NCI-H2196 (cell line): ENCODE results near the gene LYZL2.
A peak's percentile ranks its signal among the peaks of the same experiment; 100 is the strongest.
"Not testable (repeated sequence)": the region's sequence is repeated elsewhere in the genome, so short reads cannot be mapped to it uniquely, and the experiment has no call there.

Experiments
- DNase-seq: peaks from one replicate; lab custom pipeline; 2025; ENCODE audit not compliant: unreplicated experiment; lab: John Stamatoyannopoulos, UW

The LYZL2 gene

DNA sequence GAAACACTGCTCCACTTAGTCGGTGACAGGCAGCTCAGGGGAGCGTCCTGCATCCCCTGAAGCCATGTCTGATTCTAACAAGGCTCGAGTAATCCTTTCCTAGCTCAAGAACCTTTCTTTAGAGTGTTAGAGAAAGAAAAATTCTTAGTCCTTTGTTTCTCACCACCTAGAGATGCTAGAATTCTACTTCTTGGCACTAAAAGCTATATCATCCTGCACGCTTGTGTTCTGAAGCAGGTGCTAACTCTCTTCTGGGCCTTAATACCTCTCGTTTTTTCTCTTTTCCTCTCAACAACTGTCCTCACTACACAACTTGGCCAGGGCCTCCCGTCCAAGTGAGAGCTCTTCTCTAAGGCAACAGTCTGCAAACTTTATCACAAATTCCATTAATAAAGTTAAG, at the start of gene LYZL2:
Gene LYZL2 (minus strand): TSS at position 101 of the 400 bp plus-strand sequence. CDS start 2,838 bp downstream, outside the sequence.
- no peak for DNase-seq

DNA sequence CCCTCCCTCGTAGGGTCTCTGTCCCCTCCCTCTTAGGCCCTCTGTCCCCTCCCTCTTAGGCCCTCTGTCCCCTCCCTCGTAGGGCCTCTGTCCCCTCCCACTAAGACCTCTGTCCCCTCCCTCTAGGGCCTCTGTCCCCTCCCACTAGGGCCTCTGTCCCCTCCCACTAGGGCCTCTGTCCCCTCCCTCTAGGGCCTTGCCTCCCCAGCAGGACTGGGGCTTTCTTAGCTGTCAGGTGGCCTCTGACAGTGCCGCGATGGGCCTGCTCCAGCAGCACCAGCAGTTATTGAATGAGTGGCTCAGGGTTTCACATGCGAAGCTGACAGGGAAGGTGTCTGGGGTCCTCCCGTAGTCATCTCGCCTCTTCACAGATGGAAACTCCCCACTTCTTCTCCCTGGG, 48.1 kb upstream of the LYZL2 start:
- DNase-seq = not testable (repeated sequence)

DNA sequence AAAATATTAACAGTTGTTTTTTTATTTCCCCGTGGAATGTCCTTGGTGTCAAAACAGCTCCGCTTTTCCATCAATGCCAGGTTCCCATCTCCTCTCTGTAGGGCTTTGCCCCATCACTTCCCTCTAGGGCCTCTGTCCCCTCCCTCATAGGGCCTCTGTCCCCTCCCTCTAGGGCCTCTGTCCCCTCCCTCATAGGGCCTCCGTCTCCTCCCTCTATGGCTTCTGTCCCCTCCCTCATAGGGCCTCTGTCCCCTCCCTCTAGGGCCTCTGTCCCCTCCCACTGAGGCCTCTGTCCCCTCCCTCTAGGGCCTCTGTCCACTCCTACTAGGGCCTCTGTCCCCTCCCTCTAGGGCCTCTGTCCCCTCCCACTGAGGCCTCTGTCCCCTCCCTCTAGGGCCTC, 47.6 kb upstream of the LYZL2 start:
- DNase-seq = not testable (repeated sequence)

DNA sequence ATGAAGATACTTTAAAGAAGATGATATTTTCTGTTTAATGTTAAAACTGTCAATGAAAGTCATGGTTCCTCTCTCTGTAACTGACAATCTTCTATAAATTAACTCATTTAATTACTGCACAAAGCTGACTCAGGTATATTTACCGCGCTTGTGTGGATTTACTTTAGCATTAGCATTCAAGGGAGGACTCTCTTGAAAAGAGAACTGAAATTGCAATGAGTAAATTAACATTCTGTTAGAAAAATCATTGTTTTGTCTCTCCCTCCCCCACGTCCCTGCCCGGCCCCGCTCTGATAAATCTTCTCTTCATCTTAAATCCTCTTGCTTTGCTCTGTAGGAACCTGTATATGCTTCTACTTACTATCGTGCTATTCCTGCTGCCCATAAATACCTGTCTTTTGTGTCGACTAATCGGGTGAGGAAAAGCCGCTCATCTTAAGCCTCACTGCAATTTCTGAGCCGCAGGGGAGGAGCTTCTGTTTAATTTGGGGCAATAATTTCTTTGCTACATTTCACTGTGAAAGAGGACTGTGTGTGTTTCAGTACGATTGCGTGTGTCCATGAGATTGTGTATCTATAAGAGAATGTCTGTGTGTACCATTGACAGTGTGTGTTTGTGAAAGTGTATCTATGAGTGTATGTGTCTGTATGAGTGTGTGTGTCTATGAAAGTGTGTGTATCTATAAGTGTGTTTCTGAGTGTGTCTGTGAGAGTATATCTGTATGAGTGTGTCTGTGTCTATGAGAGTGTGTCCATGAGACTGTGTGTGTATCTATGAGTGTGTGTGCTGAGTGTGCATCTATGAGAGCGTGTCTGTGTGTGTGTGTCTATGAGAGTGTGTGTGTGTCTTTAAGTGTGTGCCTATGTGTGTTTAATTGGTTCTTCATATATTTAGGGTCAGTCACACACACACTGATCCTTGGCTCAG, 46.5 kb upstream of the LYZL2 start:
- DNase-seq = no peak

DNA sequence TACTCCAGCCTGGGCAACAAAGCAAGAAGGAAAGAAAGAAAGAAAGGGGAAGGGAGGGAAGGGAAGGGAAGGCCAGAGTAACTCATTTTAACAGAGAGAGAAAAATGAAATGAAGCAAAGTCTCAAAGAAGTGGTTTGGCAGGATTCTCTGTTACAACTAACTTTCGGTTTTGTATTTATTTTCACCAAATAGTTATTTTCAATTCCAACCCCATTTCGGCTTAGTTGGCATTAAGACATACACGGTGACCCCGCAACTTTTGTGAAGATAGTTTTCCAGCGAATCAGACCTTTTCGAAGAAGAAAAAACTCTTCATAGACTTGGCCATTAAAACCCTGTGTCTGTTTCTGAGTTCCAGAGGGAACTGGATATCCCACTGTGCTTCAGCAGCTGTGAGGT, 45.2 kb upstream of the LYZL2 start:
- no peak for DNase-seq

DNA sequence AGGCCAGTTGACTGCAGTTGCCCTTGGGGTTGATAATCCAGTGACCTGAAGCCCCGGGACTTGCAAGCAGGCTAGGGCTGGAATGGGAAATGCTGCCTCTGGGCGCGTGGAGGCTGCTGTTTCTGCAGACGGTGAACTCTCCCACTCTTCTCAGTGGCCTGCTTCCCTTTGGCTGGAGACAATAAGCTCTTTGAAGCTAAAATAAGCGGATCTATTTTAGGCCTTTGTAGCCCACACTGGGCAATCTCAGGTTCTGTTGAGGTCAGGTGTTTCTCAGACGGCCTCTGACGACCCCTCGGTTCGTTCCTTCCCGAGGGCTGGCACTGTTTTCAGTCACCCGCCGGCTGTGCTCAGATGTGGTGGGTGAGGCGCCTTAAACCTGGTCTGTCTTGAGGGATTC, 43.7 kb upstream of the LYZL2 start:
- not testable (repeated sequence) for DNase-seq

DNA sequence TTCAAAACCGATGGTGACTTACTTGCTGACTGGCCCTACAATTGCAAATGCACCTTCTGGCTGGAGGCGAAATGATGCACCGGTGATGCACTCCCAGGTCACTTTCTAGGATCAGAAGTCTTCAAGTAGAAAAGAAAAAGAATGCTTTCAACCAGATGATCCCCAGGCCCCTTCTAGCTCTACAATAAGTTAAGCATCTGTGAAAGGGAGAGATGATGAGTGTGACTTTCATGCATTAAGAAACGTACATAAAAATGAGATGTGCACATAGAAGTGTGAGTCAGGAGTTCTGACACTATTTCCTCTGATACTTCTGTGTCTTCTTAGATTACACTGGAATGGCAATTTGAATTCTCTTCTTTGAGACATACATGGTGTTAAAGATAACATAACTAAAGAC, 42.8 kb upstream of the LYZL2 start:
- DNase-seq = not testable (repeated sequence)

DNA sequence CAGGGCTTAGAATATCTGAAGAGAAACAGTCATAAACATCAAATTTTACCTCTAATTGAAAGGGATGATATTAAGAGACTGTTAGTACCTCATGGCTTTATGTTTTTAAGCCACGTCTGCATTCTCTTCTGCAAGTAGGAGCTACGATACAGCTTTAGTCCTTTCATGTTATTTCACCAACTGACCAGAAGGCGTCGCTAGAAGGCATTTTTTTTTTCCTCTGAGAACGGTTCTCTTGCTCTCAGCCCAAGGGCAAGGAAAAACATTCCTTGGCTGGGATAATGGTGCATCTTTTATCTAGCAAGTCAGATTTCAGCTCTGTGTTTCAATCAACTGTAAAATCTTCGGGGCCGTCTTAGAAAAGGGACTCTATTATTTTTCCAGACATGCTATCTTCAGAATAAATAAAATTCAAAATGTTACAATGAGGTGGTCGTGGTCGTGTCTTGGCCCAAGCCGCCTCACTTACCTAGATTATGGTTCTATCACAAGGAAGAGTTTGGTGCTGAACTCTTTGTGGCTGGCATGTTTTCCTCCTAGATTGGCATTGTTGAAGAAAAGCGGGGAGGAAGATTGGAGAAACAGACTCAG, 41.6 kb upstream of the LYZL2 start:
- peak; percentile 44 for DNase-seq

DNA sequence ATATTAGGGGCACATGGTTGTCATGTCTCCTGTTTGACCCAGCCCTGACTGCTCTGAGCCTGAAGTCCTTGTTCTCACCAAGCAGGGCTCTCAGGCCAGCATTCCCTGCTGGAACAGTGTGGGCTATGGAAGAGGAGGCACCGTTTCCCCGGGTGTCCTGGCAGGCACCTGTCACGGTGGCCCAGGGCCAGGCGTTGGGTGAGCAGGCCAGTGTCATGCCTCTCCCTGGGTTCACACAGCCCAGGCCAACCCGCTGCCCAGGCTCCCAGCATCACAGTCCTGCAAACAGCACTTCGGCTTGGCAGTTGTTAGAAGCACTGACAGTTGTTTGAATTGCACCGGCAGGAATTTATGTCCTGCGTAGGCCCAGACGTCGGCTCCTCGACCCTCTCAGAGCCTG, 38.4 kb upstream of the LYZL2 start:
- not testable (repeated sequence) for DNase-seq

DNA sequence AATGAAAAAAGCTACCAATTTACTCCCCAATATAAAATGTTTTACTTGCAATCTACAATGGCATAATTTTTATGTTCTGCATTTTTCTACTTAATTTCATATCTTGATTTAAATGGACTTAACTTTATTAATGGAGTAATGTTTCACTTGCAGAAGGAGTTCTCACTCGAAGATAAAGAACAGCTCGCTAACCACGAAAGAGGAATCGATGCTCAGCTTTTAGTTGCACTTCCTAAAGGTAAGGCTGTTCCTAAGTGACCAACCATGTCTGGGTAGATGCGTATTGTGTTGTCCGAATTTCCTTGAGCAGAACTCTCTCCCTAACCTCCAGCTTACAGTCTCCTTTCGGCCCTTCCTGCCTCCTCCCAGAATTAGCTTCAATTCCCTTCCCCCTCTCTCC, 33.9 kb upstream of the LYZL2 start:
- not testable (repeated sequence) for DNase-seq

DNA sequence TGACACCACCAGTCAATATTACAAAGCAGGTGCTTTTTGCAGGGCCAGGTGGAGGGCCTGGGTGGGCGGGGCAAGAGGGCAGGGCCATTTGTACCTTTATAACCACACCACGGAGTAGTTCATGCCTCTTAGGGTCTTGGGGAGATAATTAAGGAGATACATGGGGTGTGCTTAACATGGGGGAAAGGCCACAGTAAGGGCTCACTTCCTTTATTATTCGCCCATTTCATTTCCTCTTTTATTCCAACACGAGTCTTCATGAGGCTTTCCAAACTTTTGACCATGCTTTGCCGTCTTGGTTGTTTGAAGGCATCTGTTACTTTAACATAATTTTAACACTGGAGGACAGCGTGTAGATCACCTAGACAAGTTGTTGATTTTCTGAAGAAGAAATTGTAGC, 33.3 kb upstream of the LYZL2 start:
- no peak for DNase-seq

DNA sequence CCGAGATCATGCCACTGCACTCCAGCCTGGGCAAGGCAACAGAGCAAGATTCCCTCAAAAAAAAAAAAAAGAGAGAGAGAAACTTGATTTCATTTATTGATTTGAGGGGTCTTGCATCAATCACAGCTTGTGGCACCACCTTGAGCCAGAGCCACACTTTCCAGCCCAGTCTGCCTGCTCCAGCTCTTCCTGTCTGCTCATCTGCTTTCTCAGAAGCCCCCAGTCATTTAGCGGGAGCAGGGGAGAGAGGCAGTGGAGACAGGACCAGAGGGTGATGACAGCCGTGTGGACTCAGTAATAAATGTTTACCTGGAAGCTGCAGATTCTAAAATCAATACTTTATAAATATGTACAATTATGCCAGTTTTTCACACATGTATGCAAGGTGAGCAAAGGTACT, 30.8 kb upstream of the LYZL2 start:
- not testable (repeated sequence) for DNase-seq

DNA sequence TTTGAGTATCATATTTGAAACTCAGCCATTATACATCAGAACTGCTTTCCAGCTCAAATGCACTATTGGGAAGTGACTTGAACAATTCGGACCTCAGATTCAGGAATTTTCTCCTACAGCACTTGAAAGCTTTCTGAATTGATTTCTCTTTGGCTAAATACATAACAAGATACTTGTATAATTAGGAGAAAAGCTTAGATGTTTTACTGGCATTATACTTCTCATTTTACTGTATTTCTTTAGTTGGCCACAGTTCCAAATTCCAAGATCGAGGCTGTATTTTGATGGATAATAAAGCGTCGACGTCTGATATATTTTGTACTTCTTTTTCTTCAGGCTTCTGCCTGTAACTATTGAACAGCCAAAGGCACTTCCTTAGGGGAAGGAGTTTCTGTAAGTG, 26.7 kb upstream of the LYZL2 start:
- DNase-seq = no peak

DNA sequence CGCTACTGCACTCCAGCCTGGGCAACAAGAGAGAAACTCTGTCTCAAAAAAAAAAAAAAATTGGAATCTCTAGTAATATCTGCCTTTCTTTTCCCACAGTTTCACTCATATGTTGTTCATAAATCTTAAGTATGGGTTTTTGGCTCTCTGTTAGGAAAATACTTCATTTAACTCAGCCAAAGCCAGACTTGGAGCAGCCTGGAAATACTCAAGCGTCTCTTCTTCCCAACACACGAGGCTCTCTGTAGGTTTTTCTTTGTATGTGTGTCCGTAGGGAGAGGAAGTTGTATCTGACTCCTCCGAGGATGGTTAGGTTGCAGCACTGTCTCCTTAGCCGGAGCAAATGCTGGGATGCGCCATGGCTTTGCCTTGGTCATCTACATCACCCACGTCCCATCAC, 25.4 kb upstream of the LYZL2 start:
- not testable (repeated sequence) for DNase-seq

DNA sequence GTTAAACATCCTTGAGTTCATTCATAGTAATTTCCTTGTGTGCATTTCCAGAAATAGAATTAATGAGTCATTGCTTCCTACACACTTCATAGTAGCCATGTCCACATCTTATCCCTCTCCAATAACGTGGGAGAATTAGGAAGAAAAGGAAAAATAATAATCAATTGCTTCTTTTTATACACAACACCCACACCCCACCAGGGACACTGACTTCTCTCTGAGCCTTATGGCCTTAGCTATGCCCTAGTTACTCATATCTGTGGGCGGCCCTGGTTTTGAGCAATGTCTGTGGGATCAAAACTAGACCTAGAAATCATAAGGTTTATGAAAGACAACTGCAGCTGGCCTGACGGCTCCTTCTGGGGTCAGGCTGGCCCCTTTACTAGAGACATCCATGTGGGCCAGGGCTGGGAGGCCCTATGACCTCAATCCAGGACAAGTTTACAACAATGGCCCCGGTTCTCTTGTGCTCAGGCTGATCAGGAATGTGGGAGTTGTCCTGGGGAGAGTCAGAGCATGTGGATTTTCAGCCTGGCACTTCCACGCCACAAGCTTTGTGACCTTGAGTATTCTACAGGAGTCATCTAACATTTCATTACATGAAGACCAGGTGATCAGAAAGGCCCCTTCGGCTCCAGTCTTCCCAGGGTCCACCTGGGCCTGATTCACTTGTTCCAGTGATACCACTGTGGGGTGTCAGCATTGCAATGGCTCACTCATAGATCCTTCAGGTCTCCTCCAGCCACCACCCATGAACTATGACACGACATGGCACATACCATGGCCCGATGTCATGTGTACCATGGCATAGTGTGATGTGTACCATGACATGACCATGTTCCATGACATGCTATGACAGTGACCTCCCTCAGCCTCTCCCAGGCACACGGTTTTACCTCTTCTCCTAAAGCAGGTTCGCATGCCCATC, 22.2 kb upstream of the LYZL2 start:
- not testable (repeated sequence) for DNase-seq

DNA sequence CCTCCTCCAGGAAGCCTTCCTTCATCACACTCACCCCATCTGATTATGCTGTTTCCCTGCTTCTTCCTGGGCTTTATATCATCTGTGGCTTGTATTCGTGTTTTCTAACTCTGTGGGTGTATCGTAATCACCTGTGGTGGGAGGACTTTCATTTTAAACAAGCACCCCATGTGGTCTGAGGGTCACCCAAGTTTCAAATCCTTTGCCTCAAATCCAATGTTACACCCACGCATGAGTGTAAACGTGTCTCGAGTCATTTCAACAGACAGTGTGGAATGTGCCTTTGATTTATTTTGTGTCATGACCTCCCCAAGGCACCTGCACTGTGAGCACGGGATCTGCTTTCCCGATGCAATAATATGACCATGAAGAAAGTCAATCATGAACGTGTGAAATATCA, 17.5 kb upstream of the LYZL2 start:
- no peak for DNase-seq

DNA sequence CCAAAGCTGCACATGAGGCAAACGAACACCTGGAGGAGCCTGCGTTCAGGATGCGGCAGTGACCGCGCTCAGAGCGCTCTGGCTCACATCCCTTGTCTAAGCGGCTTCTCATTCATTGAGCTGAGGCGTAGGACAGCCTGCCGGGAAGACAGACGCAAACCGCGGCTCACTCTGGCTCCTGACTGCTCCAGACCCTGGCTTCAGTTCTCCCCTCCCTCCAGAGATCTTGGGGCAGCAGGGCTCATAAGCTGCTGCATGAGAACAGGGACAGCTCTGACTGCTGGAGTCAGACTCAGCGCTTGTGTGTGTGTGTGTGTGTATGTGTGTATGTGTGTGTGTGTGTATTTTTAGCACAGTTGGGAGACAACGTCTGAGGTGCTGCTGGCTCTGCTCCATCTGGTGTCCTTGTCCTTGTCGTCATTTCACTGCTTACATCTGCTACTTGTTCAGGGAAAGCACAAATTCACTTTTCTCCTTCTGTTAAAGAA, 15.8 kb upstream of the LYZL2 start:
- no peak for DNase-seq

DNA sequence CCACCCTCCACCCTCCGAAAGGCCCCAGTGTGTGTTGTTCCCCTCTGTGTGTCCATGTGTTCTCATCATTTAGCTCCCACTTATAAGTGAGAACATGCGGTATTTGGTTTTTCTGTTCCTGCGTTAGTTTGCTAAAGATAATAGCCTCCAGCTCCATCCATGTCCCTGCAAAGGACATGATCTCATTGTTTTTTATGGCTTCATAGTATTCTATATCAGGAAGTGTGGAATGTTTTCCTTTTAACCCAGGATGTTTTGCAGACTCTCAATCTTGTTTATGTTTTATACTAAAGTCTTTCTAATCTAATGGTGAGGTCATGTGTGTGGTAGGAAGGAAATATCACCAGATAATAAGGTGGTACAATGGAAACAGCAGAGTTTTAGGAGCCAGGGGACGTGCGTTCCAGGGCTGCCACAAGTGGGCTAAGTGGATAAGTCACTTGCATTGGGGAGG, 14.9 kb upstream of the LYZL2 start:
- DNase-seq = not testable (repeated sequence)

DNA sequence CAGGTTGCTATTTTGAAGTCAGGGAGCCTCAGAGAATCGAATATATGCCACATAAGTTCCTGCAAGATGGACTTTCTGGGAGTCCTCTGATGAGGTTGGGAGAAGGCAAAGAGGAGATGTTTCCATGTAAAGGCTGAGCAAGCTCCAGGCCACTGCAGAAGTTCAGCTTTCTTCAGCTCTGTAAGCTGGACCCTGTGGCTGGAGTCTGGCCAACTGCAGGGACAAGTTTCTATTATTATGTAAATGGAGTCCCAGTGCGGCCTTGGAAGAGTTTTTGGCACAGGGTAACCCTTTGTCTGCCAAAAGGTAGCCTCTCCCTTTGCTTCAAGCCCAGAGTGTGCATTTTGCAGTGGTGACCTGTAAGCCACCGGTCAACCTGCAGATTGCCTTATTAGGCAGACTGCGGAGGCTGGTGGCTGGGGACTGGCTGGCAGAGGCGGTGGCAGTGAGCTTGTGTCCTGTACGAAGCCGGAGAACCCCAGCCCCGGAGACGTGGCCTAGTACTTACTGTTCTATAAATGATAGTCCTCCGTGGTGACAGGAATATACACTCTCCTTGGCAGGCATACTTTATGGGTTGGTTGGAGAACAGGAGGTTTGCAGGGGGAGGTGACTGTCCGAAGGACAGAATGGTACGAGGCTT, 14.1 kb upstream of the LYZL2 start:
- DNase-seq = not testable (repeated sequence)

DNA sequence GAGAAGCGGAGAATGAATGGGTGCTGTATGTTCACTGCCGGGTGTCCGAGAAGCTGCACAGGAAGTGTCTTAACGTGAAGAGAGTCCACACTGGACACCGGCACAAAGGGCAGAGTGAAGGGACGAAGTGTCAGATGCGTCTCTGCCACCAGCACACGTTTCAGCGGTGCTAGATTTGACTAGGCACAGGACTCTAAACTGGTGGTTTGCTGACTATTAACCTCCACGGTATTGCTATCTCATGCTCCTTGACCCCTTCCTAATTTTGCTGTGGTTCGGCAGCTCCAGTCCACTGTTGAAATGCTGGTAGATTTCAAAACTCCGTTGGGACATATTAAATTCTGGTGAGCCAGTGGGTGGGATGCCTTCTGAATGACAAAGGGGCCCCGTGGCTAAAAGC, 13.3 kb upstream of the LYZL2 start:
- not testable (repeated sequence) for DNase-seq
